Mammary epithelial cell (primary cell): ENCODE data around the gene TMEM86B.

ENCODE experiments used
- EZH2 ChIP-seq: IDR thresholded peaks from 2 replicates; pipeline ENCODE4 v1.6.1; 2012; ENCODE audit warnings: low read length, inconsistent platforms, borderline replicate concordance
- TF ChIP-seq, protein P1 (sequence below), 2 donors: IDR thresholded peaks in 1 of 2; conservative IDR thresholded peaks in 1 of 2; 2 replicates each; pipeline ENCODE4 v1.5.1; 2011 to 2012; ENCODE audit warnings: inconsistent platforms in 2 of 2, low read length in 2 of 2, mild to moderate bottlenecking in 2 of 2, control low read depth in 1 of 2, low read depth in 1 of 2; ENCODE audit not compliant: insufficient read depth in 1 of 2; ENCODE audit errors: extremely low read depth in 1 of 2

DNA sequence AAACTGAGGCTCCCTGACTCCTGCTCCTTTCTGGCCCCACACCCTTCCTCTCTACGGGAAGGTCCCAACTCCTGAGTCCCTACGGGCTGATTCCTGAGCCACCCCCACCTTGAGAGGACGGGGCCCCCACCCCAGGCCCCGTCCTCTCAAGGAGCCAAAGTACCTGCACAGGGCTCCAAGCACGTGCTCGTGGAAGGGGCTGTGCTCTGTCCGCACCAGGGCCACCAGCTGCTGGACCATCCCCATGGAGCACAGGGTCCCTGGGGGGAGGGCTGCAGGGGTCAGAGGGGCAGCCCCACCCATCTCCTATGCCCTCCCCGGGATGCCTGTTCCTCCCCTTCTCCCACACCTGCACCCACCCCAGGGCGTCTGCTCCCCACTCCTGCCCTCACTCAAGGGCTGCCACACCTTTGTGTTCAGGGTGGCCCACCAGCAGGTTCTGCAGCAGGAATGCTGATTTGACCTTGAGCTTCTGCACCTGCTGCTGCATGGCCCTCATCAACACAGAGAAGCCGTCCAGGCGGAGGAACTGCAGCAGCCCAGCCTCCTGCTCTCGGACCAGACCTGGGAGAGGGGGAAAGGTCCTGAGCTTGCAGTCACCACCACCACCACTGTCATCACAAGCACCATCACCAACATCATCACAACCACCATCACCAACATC, 37.3 kb upstream of the TMEM86B start:
- TF ChIP-seq, protein P1, sequence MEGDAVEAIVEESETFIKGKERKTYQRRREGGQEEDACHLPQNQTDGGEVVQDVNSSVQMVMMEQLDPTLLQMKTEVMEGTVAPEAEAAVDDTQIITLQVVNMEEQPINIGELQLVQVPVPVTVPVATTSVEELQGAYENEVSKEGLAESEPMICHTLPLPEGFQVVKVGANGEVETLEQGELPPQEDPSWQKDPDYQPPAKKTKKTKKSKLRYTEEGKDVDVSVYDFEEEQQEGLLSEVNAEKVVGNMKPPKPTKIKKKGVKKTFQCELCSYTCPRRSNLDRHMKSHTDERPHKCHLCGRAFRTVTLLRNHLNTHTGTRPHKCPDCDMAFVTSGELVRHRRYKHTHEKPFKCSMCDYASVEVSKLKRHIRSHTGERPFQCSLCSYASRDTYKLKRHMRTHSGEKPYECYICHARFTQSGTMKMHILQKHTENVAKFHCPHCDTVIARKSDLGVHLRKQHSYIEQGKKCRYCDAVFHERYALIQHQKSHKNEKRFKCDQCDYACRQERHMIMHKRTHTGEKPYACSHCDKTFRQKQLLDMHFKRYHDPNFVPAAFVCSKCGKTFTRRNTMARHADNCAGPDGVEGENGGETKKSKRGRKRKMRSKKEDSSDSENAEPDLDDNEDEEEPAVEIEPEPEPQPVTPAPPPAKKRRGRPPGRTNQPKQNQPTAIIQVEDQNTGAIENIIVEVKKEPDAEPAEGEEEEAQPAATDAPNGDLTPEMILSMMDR (conservative IDR thresholded peaks at IDR 0.05 in 1 of 2, IDR thresholded peaks at IDR 0.05 in 1 of 2; ENCODE audit: extremely low read depth in 1 of 2, insufficient read depth in 1 of 2, low read depth in 1 of 2, low read length in 2 of 2), result no peak
- no peak for TF ChIP-seq EZH2
